Thymus (tissue), 11 donors: ENCODE results near the gene ITGAV. TPM values are rescaled to one million over a fixed set of nuclear protein-coding genes. Genes with fewer than 3 reads are reported as not detected.

Experiments
- DNase-seq, 9 donors: peaks; one replicate each; pipeline ENCODE4 v3.0.0-alpha.2; 2013; ENCODE audit warnings: low spot score in 9 of 9, low read depth in 6 of 9, missing footprints in 1 of 9
- H3K27ac ChIP-seq, 2 donors: one replicate each; pipeline ENCODE4 v1.5.1; 2013; ENCODE audit warnings: control low read depth in 1 of 2, low read depth in 1 of 2, low read length in 1 of 2, mild to moderate bottlenecking in 1 of 2, moderate library complexity in 1 of 2
- H3K27me3 ChIP-seq, 2 donors: one replicate each; pipeline ENCODE4 v1.5.1; 2013; ENCODE audit warnings: low read length in 1 of 2; ENCODE audit not compliant: control insufficient read depth in 2 of 2, insufficient read depth in 1 of 2
- H3K36me3 ChIP-seq, 2 donors: one replicate each; pipeline ENCODE4 v1.5.1; 2013; ENCODE audit warnings: low read length in 1 of 2, mild to moderate bottlenecking in 1 of 2, moderate library complexity in 1 of 2; ENCODE audit not compliant: control insufficient read depth in 2 of 2, insufficient read depth in 2 of 2
- H3K4me1 ChIP-seq, 2 donors: one replicate each; pipeline ENCODE4 v1.5.1; 2013; ENCODE audit warnings: low read length in 2 of 2; ENCODE audit not compliant: control insufficient read depth in 2 of 2, insufficient read depth in 2 of 2
- H3K4me3 ChIP-seq, 2 donors: one replicate each; pipeline ENCODE4 v1.5.1; 2013; ENCODE audit warnings: low read length in 2 of 2, control low read depth in 1 of 2, mild to moderate bottlenecking in 1 of 2
- H3K9me3 ChIP-seq, 2 donors: one replicate each; pipeline ENCODE4 v1.5.1; 2013; ENCODE audit warnings: low read length in 1 of 2, mild to moderate bottlenecking in 1 of 2; ENCODE audit not compliant: control insufficient read depth in 2 of 2, insufficient read depth in 1 of 2
- WGBS: extraction: QIAGEN DNeasy Blood & Tissue Kit; methylation state at CpG from one replicate; pipeline ENCODE4 v1.1.7; 2013; 5-methylcytosine and 5-hydroxymethylcytosine counted together
- polyA plus RNA-seq: library from polyadenylated mRNA; stranded (reverse); fragments of 200-250 nt; gene quantifications from one replicate; pipeline ENCODE4 v1.2.3, GENCODE V29; 2013
- total RNA-seq: library from RNA; stranded (reverse); fragments of 120-200 nt; gene quantifications from one replicate; pipeline ENCODE4 v1.2.4, GENCODE V29; 2013
- donor health status: healthy.

The ITGAV gene
- total and polyA plus RNA-seq, 2 donors = 23.9 to 44.6 TPM

- H3K27me3 ChIP-seq = no peaks in the 10 kb centered on the region
- H3K4me1 ChIP-seq = no peaks in the 10 kb centered on the region
- no peak overlapping the region for H3K27ac ChIP-seq
- no peak for DNase-seq
- H3K9me3 ChIP-seq = no peaks in the 10 kb centered on the region
- H3K36me3 ChIP-seq = peaks cover 3 to 6% of the 10 kb centered on the region in 2 donors
- no peak overlapping the region for H3K4me3 ChIP-seq
Observed at GRCh38 chr2:186637497-186637800, 47.6 kb downstream of the ITGAV start.

- no peak overlapping the region for H3K4me3 ChIP-seq
- no peak overlapping the region for H3K27ac ChIP-seq
- H3K9me3 ChIP-seq = no peaks in the 10 kb centered on the region
- DNase-seq = no peak
- H3K36me3 ChIP-seq = peaks cover 3 to 11% of the 10 kb centered on the region in 2 donors
- no peaks in the 10 kb centered on the region for H3K27me3 ChIP-seq
- no peaks in the 10 kb centered on the region for H3K4me1 ChIP-seq
Observed at GRCh38 chr2:186639939-186640338, 50.1 kb downstream of the ITGAV start.

GRCh38 chr2:186641132-186641806, 51.4 kb downstream of the ITGAV start:
- no peak overlapping the region for H3K27ac ChIP-seq
- DNase-seq = no peak
- H3K4me3 ChIP-seq = no peak overlapping the region
- 91% methylated on average over 4 of the region's 4 CpGs for WGBS
- no peaks in the 10 kb centered on the region for H3K27me3 ChIP-seq
- peaks cover 3 to 11% of the 10 kb centered on the region in 2 donors for H3K36me3 ChIP-seq
- no peaks in the 10 kb centered on the region for H3K4me1 ChIP-seq
- no peaks in the 10 kb centered on the region for H3K9me3 ChIP-seq

GRCh38 chr2:186641807-186642321, 52.0 kb downstream of the ITGAV start:
- Histone ChIP-seq H3K27me3 (no peaks in the 10 kb centered on the region), H3K27ac (no peak overlapping the region), H3K36me3 (peaks cover 3 to 11% of the 10 kb centered on the region in 2 donors), H3K9me3 (no peaks in the 10 kb centered on the region), H3K4me3 (no peak overlapping the region), H3K4me1 (no peaks in the 10 kb centered on the region)
- DNase-seq = peak in 8 of 9 donors; percentile 8 to 64 (median 32)
- WGBS = 96% methylated on average over 2 of the region's 2 CpGs

GRCh38 chr2:186644791-186645190, 54.9 kb downstream of the ITGAV start:
- no peak for DNase-seq
- H3K36me3 ChIP-seq = peaks cover 3 to 11% of the 10 kb centered on the region in 2 donors

GRCh38 chr2:186645999-186646398, 56.1 kb downstream of the ITGAV start:
- WGBS = 96% methylated on average over 2 of the region's 2 CpGs
- Histone ChIP-seq H3K4me1 (no peaks in the 10 kb centered on the region), H3K9me3 (no peaks in the 10 kb centered on the region), H3K27me3 (no peaks in the 10 kb centered on the region), H3K27ac (no peak overlapping the region), H3K36me3 (peaks cover 3 to 11% of the 10 kb centered on the region in 2 donors), H3K4me3 (no peak overlapping the region)
- DNase-seq = no peak

More at GRCh38 chr2:186644791-186645190, 54.9 kb downstream of the ITGAV start:
- no peaks in the 10 kb centered on the region for H3K4me1 ChIP-seq
- 89% methylated on average over 5 of the region's 5 CpGs for WGBS
- no peaks in the 10 kb centered on the region for H3K27me3 ChIP-seq
- no peak overlapping the region for H3K4me3 ChIP-seq
- no peaks in the 10 kb centered on the region for H3K9me3 ChIP-seq
- H3K27ac ChIP-seq = no peak overlapping the region

GRCh38 chr2:186648130-186648529, 58.3 kb downstream of the ITGAV start:
- no peak for DNase-seq
- H3K4me1 ChIP-seq = no peaks in the 10 kb centered on the region
- H3K27ac ChIP-seq = no peak overlapping the region
- no peaks in the 10 kb centered on the region for H3K9me3 ChIP-seq
- no peaks in the 10 kb centered on the region for H3K27me3 ChIP-seq
- no peak overlapping the region for H3K4me3 ChIP-seq
- over 99% methylated on average over 2 of the region's 2 CpGs for WGBS
- peaks cover 0 to 5% of the 10 kb centered on the region in 2 donors for H3K36me3 ChIP-seq

- H3K4me1 ChIP-seq = no peaks in the 10 kb centered on the region
- peaks cover 0 to 7% of the 10 kb centered on the region in 2 donors for H3K36me3 ChIP-seq
- H3K4me3 ChIP-seq = no peak overlapping the region
- no peak for DNase-seq
- 98% methylated on average over 1 of the region's 1 CpG for WGBS
- no peaks in the 10 kb centered on the region for H3K9me3 ChIP-seq
- no peak overlapping the region for H3K27ac ChIP-seq
- no peaks in the 10 kb centered on the region for H3K27me3 ChIP-seq
Observed at GRCh38 chr2:186653511-186653910, 63.7 kb downstream of the ITGAV start.

- no peak for DNase-seq
- no peak overlapping the region for H3K4me3 ChIP-seq
- H3K27ac ChIP-seq = no peak overlapping the region
- no peaks in the 10 kb centered on the region for H3K4me1 ChIP-seq
- H3K27me3 ChIP-seq = no peaks in the 10 kb centered on the region
- H3K36me3 ChIP-seq = peaks cover 0 to 10% of the 10 kb centered on the region in 2 donors
- no peaks in the 10 kb centered on the region for H3K9me3 ChIP-seq
Observed at GRCh38 chr2:186659383-186659782, 69.5 kb downstream of the ITGAV start.
